Epithelial cell of prostate (primary cell): ENCODE measurements around the gene NDUFA13.

Experiments
- DNase-seq: peaks from one replicate; pipeline ENCODE4 v3.0.0-alpha.2; 2011; ENCODE audit warnings: low read depth, low spot score
- H3K27ac ChIP-seq: fragments of 450-650 bp; 2 replicates; pipeline ENCODE4 v1.5.1; 2017; ENCODE audit warnings: mild to moderate bottlenecking

The NDUFA13 gene

GRCh38 chr19:19488875-19489690 lies 26.9 kb upstream of the NDUFA13 start:
- peak; percentile 39 for DNase-seq

GRCh38 chr19:19489804-19490204 lies 26.2 kb upstream of the NDUFA13 start:
- peak overlapping the region; percentile 92 for H3K27ac ChIP-seq
- DNase-seq, result no peak

More at GRCh38 chr19:19488875-19489690, 26.9 kb upstream of the NDUFA13 start:
- H3K27ac ChIP-seq, result peak overlapping the region; percentile 92

- H3K27ac ChIP-seq, result peak overlapping the region; percentile 92
- peak; percentile 24 for DNase-seq
Measured at GRCh38 chr19:19490214-19490968, 25.6 kb upstream of the NDUFA13 start.

- no peak overlapping the region for H3K27ac ChIP-seq
- DNase-seq, result no peak
Measured at GRCh38 chr19:19491321-19492025, 24.6 kb upstream of the NDUFA13 start.

- no peak overlapping the region for H3K27ac ChIP-seq
- DNase-seq, result no peak
Measured at GRCh38 chr19:19492026-19492610, 23.9 kb upstream of the NDUFA13 start.

- H3K27ac ChIP-seq, result no peak overlapping the region
- DNase-seq, result no peak
Measured at GRCh38 chr19:19493841-19494546, 22.0 kb upstream of the NDUFA13 start.

- DNase-seq, result no peak
- H3K27ac ChIP-seq, result no peak overlapping the region
Measured at GRCh38 chr19:19495614-19496603, 20.1 kb upstream of the NDUFA13 start.

GRCh38 chr19:19498255-19498991 lies 17.6 kb upstream of the NDUFA13 start:
- no peak overlapping the region for H3K27ac ChIP-seq
- no peak for DNase-seq

GRCh38 chr19:19499272-19499995 lies 16.6 kb upstream of the NDUFA13 start:
- H3K27ac ChIP-seq, result no peak overlapping the region
- no peak for DNase-seq

GRCh38 chr19:19500975-19501644 lies 14.9 kb upstream of the NDUFA13 start:
- H3K27ac ChIP-seq, result no peak overlapping the region
- DNase-seq, result no peak

- DNase-seq, result no peak
- H3K27ac ChIP-seq, result no peak overlapping the region
Measured at GRCh38 chr19:19501798-19502197, 14.2 kb upstream of the NDUFA13 start.

- H3K27ac ChIP-seq, result no peak overlapping the region
- DNase-seq, result no peak
Measured at GRCh38 chr19:19502281-19502680, 13.7 kb upstream of the NDUFA13 start.

- no peak for DNase-seq
- H3K27ac ChIP-seq, result no peak overlapping the region
Measured at GRCh38 chr19:19502808-19503602, 13.0 kb upstream of the NDUFA13 start.

GRCh38 chr19:19504754-19505668 lies 11.0 kb upstream of the NDUFA13 start:
- no peak for DNase-seq
- no peak overlapping the region for H3K27ac ChIP-seq
